Trophoblast cell (in vitro differentiated cells and primary cell): ENCODE measurements around the gene ZNF91.
"Not testable (repeated sequence)": the region's sequence is repeated elsewhere in the genome, so short reads cannot be mapped to it uniquely, and the experiment has no call there.

Experiments
- DNase-seq, 2 donors: peaks; one replicate each; pipeline ENCODE4 v3.0.0-alpha.2; 2016
- H2AFZ ChIP-seq: 2 replicates; pipeline ENCODE4 v1.6.1; 2013; ENCODE audit warnings: low read length, moderate library complexity, mild to moderate bottlenecking; ENCODE audit not compliant: insufficient read depth, poor library complexity
- H2AK5ac ChIP-seq: 2 replicates; pipeline ENCODE4 v1.6.1; 2013; ENCODE audit warnings: mild to moderate bottlenecking, low read length
- H2BK120ac ChIP-seq: 2 replicates; pipeline ENCODE4 v1.6.1; 2013; ENCODE audit warnings: low read length, mild to moderate bottlenecking, moderate library complexity; ENCODE audit not compliant: insufficient read depth, poor library complexity
- H2BK12ac ChIP-seq: 2 replicates; pipeline ENCODE4 v1.6.1; 2013; ENCODE audit warnings: mild to moderate bottlenecking, low read length, moderate library complexity
- H2BK5ac ChIP-seq: 2 replicates; pipeline ENCODE4 v1.6.1; 2013; ENCODE audit warnings: low read length, low read depth, moderate library complexity, mild to moderate bottlenecking; ENCODE audit not compliant: poor library complexity
- H3K14ac ChIP-seq: 2 replicates; pipeline ENCODE4 v1.6.1; 2013; ENCODE audit warnings: mild to moderate bottlenecking, low read length
- H3K18ac ChIP-seq: 2 replicates; pipeline ENCODE4 v1.6.1; 2013; ENCODE audit warnings: mild to moderate bottlenecking, low read length
- H3K23ac ChIP-seq: 2 replicates; pipeline ENCODE4 v1.6.1; 2013; ENCODE audit warnings: low read length
- H3K27ac ChIP-seq: 2 replicates; pipeline ENCODE4 v1.5.1; 2013; ENCODE audit warnings: low read depth, mild to moderate bottlenecking, inconsistent platforms, low read length, moderate library complexity
- H3K27me3 ChIP-seq: 2 replicates; pipeline ENCODE4 v1.6.1; 2013; ENCODE audit warnings: inconsistent platforms, mild to moderate bottlenecking, low read length, moderate library complexity; ENCODE audit not compliant: insufficient read depth
- H3K36me3 ChIP-seq, 2 experiments: 1 replicate in 1 of 2; 2 replicates in 1 of 2; pipeline ENCODE4 v1.6.1; 2013; ENCODE audit warnings: low read length in 2 of 2, mild to moderate bottlenecking in 2 of 2, moderate library complexity in 1 of 2; ENCODE audit not compliant: insufficient read depth in 2 of 2, control insufficient read depth in 1 of 2
- H3K4ac ChIP-seq: 2 replicates; pipeline ENCODE4 v1.6.1; 2013; ENCODE audit warnings: low read depth, mild to moderate bottlenecking, low read length, moderate library complexity
- H3K4me1 ChIP-seq, 2 experiments: 1 replicate in 1 of 2; 2 replicates in 1 of 2; pipeline ENCODE4 v1.6.1; 2013; ENCODE audit warnings: low read length in 2 of 2, mild to moderate bottlenecking in 2 of 2, moderate library complexity in 1 of 2; ENCODE audit not compliant: insufficient read depth in 2 of 2, control insufficient read depth in 1 of 2
- H3K4me2 ChIP-seq: 2 replicates; pipeline ENCODE4 v1.6.1; 2013; ENCODE audit warnings: inconsistent platforms, mild to moderate bottlenecking, low read length, moderate library complexity
- H3K4me3 ChIP-seq: 2 replicates; pipeline ENCODE4 v1.5.1; 2013; ENCODE audit warnings: mild to moderate bottlenecking, low read depth, low read length, inconsistent platforms
- H3K79me1 ChIP-seq: one replicate; pipeline ENCODE4 v1.6.1; 2013; ENCODE audit warnings: low read length
- H3K79me2 ChIP-seq: 2 replicates; pipeline ENCODE4 v1.6.1; 2013; ENCODE audit warnings: low read length, mild to moderate bottlenecking; ENCODE audit not compliant: control insufficient read depth, insufficient read depth, poor library complexity
- H3K9ac ChIP-seq: 2 replicates; pipeline ENCODE4 v1.6.1; 2013; ENCODE audit warnings: mild to moderate bottlenecking, low read length
- H3K9me3 ChIP-seq: 2 replicates; pipeline ENCODE4 v1.6.1; 2013; ENCODE audit warnings: low read depth, mild to moderate bottlenecking, control low read depth, inconsistent platforms, low read length; ENCODE audit not compliant: insufficient read depth
- H4K12ac ChIP-seq: 2 replicates; pipeline ENCODE4 v1.6.1; 2013; ENCODE audit warnings: low read depth, mild to moderate bottlenecking, low read length, moderate library complexity
- H4K8ac ChIP-seq: 2 replicates; pipeline ENCODE4 v1.6.1; 2013; ENCODE audit warnings: low read depth, mild to moderate bottlenecking, low read length, moderate library complexity
- H4K91ac ChIP-seq: one replicate; pipeline ENCODE4 v1.6.1; 2013; ENCODE audit warnings: low read depth, mild to moderate bottlenecking, low read length, moderate library complexity
- WGBS: extraction: QIAGEN DNeasy Blood & Tissue Kit; methylation state at CpG from one replicate; pipeline ENCODE4 v1.1.7; 2013; ENCODE audit warnings: missing lambda C conversion rate; ENCODE audit not compliant: insufficient read length, insufficient coverage; ENCODE audit errors: extremely low coverage; 5-methylcytosine and 5-hydroxymethylcytosine counted together

The ZNF91 gene

GRCh38 chr19:23401086-23401610, 5.9 kb upstream of the ZNF91 start:
- Histone ChIP-seq H3K36me3 (no peaks in the 10 kb centered on the region), H2BK5ac (no peak overlapping the region), H3K9ac (no peak overlapping the region), H3K4me1 (no peaks in the 10 kb centered on the region), H4K12ac (no peak overlapping the region), H4K8ac (no peak overlapping the region), H3K79me1 (no peaks in the 10 kb centered on the region), H3K27ac (no peak overlapping the region), H2BK120ac (no peak overlapping the region), H2AFZ (no peak overlapping the region), H2BK12ac (no peak overlapping the region), H3K18ac (no peak overlapping the region), H3K79me2 (no peaks in the 10 kb centered on the region), H3K27me3 (no peaks in the 10 kb centered on the region), H3K23ac (no peak overlapping the region), H3K4me3 (no peak overlapping the region), H3K4me2 (no peak overlapping the region), H4K91ac (no peak overlapping the region), H3K9me3 (no peaks in the 10 kb centered on the region), H3K14ac (no peak overlapping the region), H3K4ac (no peak overlapping the region), H2AK5ac (no peak overlapping the region)
- no CpG with 5 or more reads among the region's 4 CpGs for WGBS
- DNase-seq: peak; percentile 74 to 90

DNA sequence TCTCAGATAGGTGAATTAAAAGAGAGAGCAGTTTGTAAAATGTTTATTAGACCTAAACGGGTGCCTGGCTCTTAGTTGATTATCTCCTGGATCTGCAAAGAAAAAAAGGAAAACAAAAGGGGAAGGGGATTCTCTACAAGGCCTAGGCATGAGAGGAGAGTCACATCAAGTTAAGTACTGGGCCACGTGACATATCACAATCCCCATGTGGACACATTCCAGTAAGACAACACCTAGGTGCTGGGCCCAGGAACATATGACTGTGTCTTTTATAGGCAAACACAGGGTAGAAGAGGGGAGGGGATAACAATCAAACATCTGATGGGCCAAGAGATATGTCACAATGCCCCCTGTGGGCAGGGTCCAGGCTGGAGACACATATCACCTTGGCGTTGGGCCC, 4.2 kb upstream of the ZNF91 start:
- Histone ChIP-seq H3K4me2 (no peak overlapping the region), H3K27me3 (no peaks in the 10 kb centered on the region), H3K14ac (no peak overlapping the region), H2BK5ac (no peak overlapping the region), H4K8ac (no peak overlapping the region), H3K79me1 (peaks cover 6% of the 10 kb centered on the region), H3K4me3 (no peak overlapping the region), H3K9me3 (no peaks in the 10 kb centered on the region), H2AK5ac (no peak overlapping the region), H4K12ac (no peak overlapping the region), H3K27ac (no peak overlapping the region), H2AFZ (no peak overlapping the region), H3K4ac (no peak overlapping the region), H3K9ac (no peak overlapping the region), H3K23ac (no peak overlapping the region), H3K36me3 (no peaks in the 10 kb centered on the region), H3K18ac (no peak overlapping the region), H3K79me2 (peaks cover 6% of the 10 kb centered on the region), H4K91ac (no peak overlapping the region), H2BK12ac (no peak overlapping the region), H3K4me1 (no peaks in the 10 kb centered on the region), H2BK120ac (no peak overlapping the region)
- WGBS: no CpG with 5 or more reads among the region's 3 CpGs
- DNase-seq: no peak

DNA sequence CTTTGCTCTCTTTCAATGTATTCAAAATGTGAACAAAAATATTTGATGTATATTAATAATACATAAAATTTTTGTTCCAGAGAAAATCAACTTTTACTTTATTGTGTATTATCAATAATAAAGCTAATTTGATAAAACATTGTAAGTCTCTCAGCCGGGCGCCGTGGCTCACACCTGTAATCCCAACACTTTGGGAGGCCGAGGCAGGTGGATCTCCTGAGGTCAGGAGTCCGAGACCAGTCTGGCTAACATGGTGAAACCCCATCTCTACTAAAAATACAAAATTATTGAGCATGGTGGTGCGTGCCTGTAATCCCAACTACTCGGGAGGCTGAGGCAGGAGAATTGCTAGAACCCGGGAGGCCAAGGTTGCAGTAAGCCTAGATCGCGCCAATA, 449 bp upstream of the ZNF91 start:
- not testable (repeated sequence) for H3K27ac ChIP-seq, H3K36me3 ChIP-seq, H3K14ac ChIP-seq, H2BK120ac ChIP-seq, H3K4me3 ChIP-seq, H2AK5ac ChIP-seq, H3K9me3 ChIP-seq, H3K27me3 ChIP-seq, H3K23ac ChIP-seq, H2AFZ ChIP-seq, H2BK5ac ChIP-seq, H3K4me1 ChIP-seq, H4K12ac ChIP-seq, H3K79me2 ChIP-seq, H3K18ac ChIP-seq, H3K9ac ChIP-seq, DNase-seq, H3K4me2 ChIP-seq, H2BK12ac ChIP-seq, H3K4ac ChIP-seq, H3K79me1 ChIP-seq
- Histone ChIP-seq H4K8ac (peak overlapping the region; percentile 83), H4K91ac (peak overlapping the region; percentile 41)
- WGBS: no CpG with 5 or more reads among the region's 10 CpGs

DNA sequence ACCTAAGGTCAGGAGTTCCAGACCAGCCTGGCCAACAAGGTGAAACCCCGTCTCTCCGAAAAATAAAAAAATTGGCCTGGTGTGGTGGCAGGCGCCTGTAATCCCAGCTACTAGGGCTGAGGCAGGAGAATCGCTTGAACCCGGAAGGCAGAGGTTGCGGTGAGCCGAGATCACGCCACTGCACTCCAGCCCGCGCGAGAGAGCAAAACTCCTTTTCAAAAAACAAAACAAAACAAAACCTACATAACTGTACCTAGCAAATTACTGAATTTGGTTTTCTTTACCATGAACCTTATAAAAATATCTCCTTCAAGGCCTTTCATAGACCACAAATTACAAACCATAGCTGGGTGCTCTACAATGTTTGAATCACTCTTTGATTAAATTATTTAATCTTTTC, 760 bp downstream of the ZNF91 start:
- Histone ChIP-seq H3K18ac (no peak overlapping the region), H3K27ac (peak overlapping the region; percentile 52), H4K12ac (no peak overlapping the region), H2BK5ac (peak overlapping the region; percentile 74), H4K91ac (peak overlapping the region; percentile 11), H2AFZ (no peak overlapping the region), H3K4me3 (peak overlapping the region; percentile 43), H4K8ac (peak overlapping the region; percentile 43), H3K4me2 (peak overlapping the region; percentile 65), H3K9me3 (no peaks in the 10 kb centered on the region), H3K14ac (peak overlapping the region; percentile 33), H3K9ac (peak overlapping the region; percentile 79), H3K27me3 (no peaks in the 10 kb centered on the region), H2BK120ac (peak overlapping the region; percentile 56), H3K79me1 (peaks cover 8% of the 10 kb centered on the region), H3K79me2 (peaks cover 9% of the 10 kb centered on the region), H3K4me1 (peaks cover 4 to 10% of the 10 kb centered on the region in 2 experiments), H2AK5ac (no peak overlapping the region), H3K23ac (no peak overlapping the region), H3K4ac (peak overlapping the region; percentile 97), H2BK12ac (no peak overlapping the region), H3K36me3 (no peaks in the 10 kb centered on the region)
- WGBS: no CpG with 5 or more reads among the region's 11 CpGs
- peak in 1 of 2 donors; percentile 47 for DNase-seq
